Activated CD8-positive, alpha-beta memory T cell treated with anti-CD3 and anti-CD28 coated beads, Interleukin-2, amount 10 ng/mL, durations not matched to agents 7 days and 5 days (primary cell): ENCODE data around the gene ANXA8. TPM values are rescaled to one million over a fixed set of nuclear protein-coding genes. Genes with fewer than 3 reads are reported as not detected.
"Not testable (repeated sequence)": the region's sequence is repeated elsewhere in the genome, so short reads cannot be mapped to it uniquely, and the experiment has no call there.

Experiments
- ATAC-seq: fragments of 150-1000 bp; cut with Tn5 transposase; one replicate; pipeline ENCODE4 v1.10.0; 2021; ENCODE audit warnings: moderate library complexity
- CTCF ChIA-PET: fragments of 350-600 bp; sonication (Branson Sonifier 250); formaldehyde crosslinking; loops from one replicate; lab custom pipeline; 2021; ENCODE audit warnings: antibody characterized with exemption; lab: Charles Lee
- DNase-seq: peaks from one replicate; pipeline ENCODE4 v3.0.0-alpha.2; 2020
- H3K27ac Mint-ChIP-seq: one replicate; pipeline ENCODE4 v1.8.0; 2021; ENCODE audit warnings: mild to moderate bottlenecking, mixed read lengths
- H3K27me3 Mint-ChIP-seq: one replicate; pipeline ENCODE4 v1.8.0; 2021; ENCODE audit warnings: mixed read lengths
- H3K36me3 Mint-ChIP-seq: one replicate; pipeline ENCODE4 v1.8.0; 2021; ENCODE audit warnings: mild to moderate bottlenecking, mixed read lengths
- H3K4me1 Mint-ChIP-seq: one replicate; pipeline ENCODE4 v1.8.0; 2021; ENCODE audit warnings: mixed read lengths
- H3K4me3 Mint-ChIP-seq: one replicate; pipeline ENCODE4 v1.8.0; 2021; ENCODE audit warnings: mild to moderate bottlenecking, moderate library complexity, mixed read lengths
- H3K9me3 Mint-ChIP-seq: one replicate; pipeline ENCODE4 v1.8.0; 2022; ENCODE audit warnings: low read depth, mixed read lengths
- total RNA-seq, 2 experiments: library from RNA; stranded (reverse); gene quantifications; one replicate each; pipeline ENCODE4 v1.2.3, GENCODE V29; 2021

ANXA8 gene
- 1 to 10 TPM in 1 of 2 experiments, under 1 TPM in 1; 0.23 to 1.3 TPM for total RNA-seq

DNA sequence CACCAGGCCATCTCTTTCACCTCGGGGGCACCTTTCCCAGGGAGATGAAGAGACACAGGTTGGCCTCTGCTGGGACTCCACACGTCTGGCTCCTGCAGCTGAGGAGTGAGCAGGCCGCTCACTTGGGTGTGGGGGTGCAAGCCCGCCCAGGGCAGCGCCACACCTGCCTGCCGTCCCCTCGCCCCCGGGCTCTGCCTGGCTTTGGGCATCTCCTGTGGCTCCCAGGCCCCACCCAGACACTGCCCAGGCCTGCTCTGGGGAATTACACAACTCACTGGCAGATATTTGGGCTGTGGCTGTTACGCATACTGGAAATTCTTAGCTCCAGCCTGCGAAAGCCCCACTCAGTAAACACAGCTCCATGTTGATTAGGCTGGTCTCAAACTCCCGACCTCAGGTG, at the start of gene ANXA8:
Gene ANXA8, minus strand, starts transcription at position 193 of the 400 bp plus-strand sequence. Its CDS starts 182 bp downstream, at position 11.
- DNase-seq, ATAC-seq, H3K36me3 Mint-ChIP-seq, H3K4me3 Mint-ChIP-seq, H3K9me3 Mint-ChIP-seq, CTCF ChIA-PET, H3K4me1 Mint-ChIP-seq, H3K27ac Mint-ChIP-seq, H3K27me3 Mint-ChIP-seq: not testable (repeated sequence)

- DNase-seq, H3K4me3 Mint-ChIP-seq, H3K27ac Mint-ChIP-seq, H3K27me3 Mint-ChIP-seq, H3K9me3 Mint-ChIP-seq, H3K4me1 Mint-ChIP-seq, ATAC-seq, H3K36me3 Mint-ChIP-seq, CTCF ChIA-PET: not testable (repeated sequence)
Observed at GRCh38 chr10:47523475-47523874, 39.6 kb upstream of the ANXA8 start, which contains the start of gene AGAP9. Gene AGAP9, minus strand, starts transcription at chr10:47523638. Its CDS starts 112 bp downstream, at chr10:47523526.

DNA sequence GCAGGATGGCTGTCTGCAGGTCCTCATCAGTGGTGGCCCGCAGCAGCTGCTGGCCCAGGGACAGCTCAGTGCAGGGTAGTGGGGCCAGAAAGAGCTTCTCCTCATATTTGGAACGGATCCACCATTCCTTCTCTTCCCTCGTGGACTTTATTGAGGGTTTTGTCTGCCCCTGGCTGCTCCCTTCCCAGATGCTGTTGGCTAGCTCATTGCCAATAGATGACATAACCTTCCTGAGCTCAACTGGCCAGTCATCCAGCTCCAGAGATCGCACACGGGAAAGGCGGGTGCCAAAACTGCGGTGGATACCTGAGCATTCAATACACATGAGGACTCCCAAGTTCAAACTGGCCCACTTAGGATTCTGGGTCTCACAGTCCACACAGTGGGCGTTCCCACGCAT, 18.4 kb upstream of the ANXA8 start:
- ATAC-seq, H3K36me3 Mint-ChIP-seq, H3K4me1 Mint-ChIP-seq, H3K4me3 Mint-ChIP-seq, CTCF ChIA-PET, H3K9me3 Mint-ChIP-seq, DNase-seq, H3K27me3 Mint-ChIP-seq, H3K27ac Mint-ChIP-seq: not testable (repeated sequence)

DNA sequence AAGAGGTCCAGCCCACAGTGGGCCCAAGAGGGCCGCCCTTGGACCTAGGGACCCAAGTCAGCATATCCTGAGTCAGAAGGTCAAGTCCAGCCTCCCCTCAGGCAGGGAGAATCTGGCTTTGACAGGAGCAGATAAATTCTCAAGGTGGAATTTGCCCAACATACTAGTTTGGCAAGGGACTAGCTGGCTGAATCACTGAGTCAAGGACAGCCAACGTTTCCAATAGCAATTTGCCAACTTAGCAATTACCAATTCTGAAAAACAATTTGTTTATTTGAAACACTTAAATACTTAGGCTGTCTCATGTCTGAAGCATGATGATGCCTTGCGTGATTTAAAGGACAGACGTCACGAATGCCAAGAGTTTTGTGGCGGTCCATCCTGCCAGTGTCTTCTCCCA, 10.3 kb upstream of the ANXA8 start:
- H3K4me1 Mint-ChIP-seq, ATAC-seq, H3K36me3 Mint-ChIP-seq, H3K27me3 Mint-ChIP-seq, H3K4me3 Mint-ChIP-seq, H3K27ac Mint-ChIP-seq, H3K9me3 Mint-ChIP-seq, CTCF ChIA-PET, DNase-seq: not testable (repeated sequence)

GRCh38 chr10:47491600-47491999, 7.7 kb upstream of the ANXA8 start, which contains the start of gene FAM25G:
Gene FAM25G, minus strand, starts transcription at chr10:47491700. Its CDS starts 26 bp downstream, at chr10:47491674.
- H3K27ac Mint-ChIP-seq, H3K4me3 Mint-ChIP-seq, H3K27me3 Mint-ChIP-seq, H3K4me1 Mint-ChIP-seq, H3K9me3 Mint-ChIP-seq, H3K36me3 Mint-ChIP-seq, DNase-seq, CTCF ChIA-PET, ATAC-seq: not testable (repeated sequence)

DNA sequence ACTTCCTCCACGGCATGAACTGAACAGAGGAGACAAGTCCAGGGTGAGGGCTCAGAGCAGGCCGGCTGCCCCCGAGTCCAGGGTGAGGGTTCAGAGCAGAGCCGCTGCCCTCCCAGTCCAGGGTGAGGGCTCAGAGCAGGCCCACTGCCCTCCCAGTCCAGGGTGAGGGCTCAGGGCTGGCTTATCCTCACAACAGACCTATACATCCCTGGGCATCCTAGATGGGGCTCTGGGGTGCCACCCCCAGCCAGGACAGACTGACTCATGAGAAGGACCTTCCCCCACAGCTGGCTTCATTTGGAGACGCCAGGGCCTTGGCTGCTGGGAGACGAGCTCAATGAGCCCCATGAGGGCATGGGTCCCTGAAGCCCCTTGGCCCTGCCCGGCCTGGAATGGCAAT, 5.7 kb upstream of the ANXA8 start:
- DNase-seq, H3K4me1 Mint-ChIP-seq, H3K4me3 Mint-ChIP-seq, H3K27ac Mint-ChIP-seq, H3K27me3 Mint-ChIP-seq, H3K36me3 Mint-ChIP-seq, H3K9me3 Mint-ChIP-seq, ATAC-seq, CTCF ChIA-PET: not testable (repeated sequence)

GRCh38 chr10:47485943-47486342, 2.0 kb upstream of the ANXA8 start:
- H3K4me1 Mint-ChIP-seq, ATAC-seq, CTCF ChIA-PET, DNase-seq, H3K27me3 Mint-ChIP-seq, H3K4me3 Mint-ChIP-seq, H3K27ac Mint-ChIP-seq, H3K36me3 Mint-ChIP-seq, H3K9me3 Mint-ChIP-seq: not testable (repeated sequence)

DNA sequence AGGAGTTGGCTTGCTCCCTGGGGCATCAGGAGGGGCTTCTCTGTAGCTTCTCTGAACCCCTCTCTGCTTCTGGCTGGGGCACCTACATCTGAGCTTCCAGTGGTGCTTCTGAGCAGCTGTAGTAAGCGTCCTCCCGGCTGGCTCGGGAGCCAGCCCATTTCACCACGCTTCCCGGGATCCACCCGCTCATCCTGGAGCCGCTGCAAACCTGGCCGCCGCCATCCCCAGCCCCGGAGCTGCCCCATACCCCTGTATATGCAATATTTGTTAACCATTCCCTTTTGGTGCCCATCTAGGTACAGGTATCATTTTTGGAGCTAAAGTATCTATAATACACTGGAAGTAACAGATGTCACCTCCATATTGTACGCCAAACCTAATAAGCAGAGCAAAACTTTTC, 871 bp upstream of the ANXA8 start:
- H3K27me3 Mint-ChIP-seq, DNase-seq, H3K9me3 Mint-ChIP-seq, H3K27ac Mint-ChIP-seq, H3K4me1 Mint-ChIP-seq, CTCF ChIA-PET, ATAC-seq, H3K36me3 Mint-ChIP-seq, H3K4me3 Mint-ChIP-seq: not testable (repeated sequence)

DNA sequence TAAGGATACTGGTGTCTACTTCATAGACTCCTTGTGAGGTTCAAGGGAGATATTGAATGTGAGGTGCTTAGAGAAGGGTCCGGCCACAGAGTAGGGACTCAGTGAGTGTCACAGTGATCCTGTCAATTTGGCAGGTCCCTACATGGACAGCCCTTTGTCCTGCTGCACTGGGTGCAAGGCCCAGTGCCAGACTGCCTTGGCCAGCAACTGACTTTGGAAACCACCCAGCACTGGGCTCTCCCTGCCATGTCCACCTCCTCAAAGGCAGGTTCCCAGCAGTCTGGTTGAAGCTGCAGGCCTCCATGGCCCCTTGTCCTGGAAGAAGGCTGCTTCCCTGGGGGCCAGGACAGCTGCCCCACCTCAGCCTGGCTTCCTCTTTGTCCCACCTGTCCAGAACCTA, 1.5 kb downstream of the ANXA8 start:
- H3K27ac Mint-ChIP-seq, H3K4me3 Mint-ChIP-seq, H3K4me1 Mint-ChIP-seq, CTCF ChIA-PET, H3K27me3 Mint-ChIP-seq, H3K9me3 Mint-ChIP-seq, DNase-seq, H3K36me3 Mint-ChIP-seq, ATAC-seq: not testable (repeated sequence)

GRCh38 chr10:47481768-47482181, 2.1 kb downstream of the ANXA8 start:
- H3K4me1 Mint-ChIP-seq, ATAC-seq, H3K27me3 Mint-ChIP-seq, H3K9me3 Mint-ChIP-seq, H3K36me3 Mint-ChIP-seq, H3K4me3 Mint-ChIP-seq, DNase-seq, H3K27ac Mint-ChIP-seq, CTCF ChIA-PET: not testable (repeated sequence)

- CTCF ChIA-PET, H3K36me3 Mint-ChIP-seq, H3K9me3 Mint-ChIP-seq, H3K27ac Mint-ChIP-seq, DNase-seq, H3K4me1 Mint-ChIP-seq, H3K4me3 Mint-ChIP-seq, ATAC-seq, H3K27me3 Mint-ChIP-seq: not testable (repeated sequence)
Observed at GRCh38 chr10:47481182-47481766, 2.6 kb downstream of the ANXA8 start.

DNA sequence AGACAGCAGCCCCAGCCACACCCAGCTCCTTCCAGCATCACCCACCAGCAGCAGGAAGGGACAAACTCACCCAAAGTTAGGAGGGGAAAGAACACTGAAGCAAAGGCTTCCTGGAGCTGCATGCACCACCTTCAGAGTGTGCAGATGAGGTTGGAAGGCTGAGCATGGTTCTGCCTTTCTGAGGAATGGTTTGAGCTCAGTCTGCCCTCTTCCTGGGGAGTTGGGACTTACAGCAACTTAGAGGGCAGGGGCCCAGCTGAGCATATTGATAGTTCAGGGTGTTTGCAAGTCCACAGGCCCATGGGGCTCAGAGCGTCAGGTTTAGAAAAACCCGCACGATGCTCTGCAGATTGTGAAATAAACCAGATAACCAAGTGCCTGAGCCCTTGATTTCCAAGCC, 3.8 kb downstream of the ANXA8 start:
- CTCF ChIA-PET, H3K4me3 Mint-ChIP-seq, DNase-seq, H3K4me1 Mint-ChIP-seq, H3K27ac Mint-ChIP-seq, H3K9me3 Mint-ChIP-seq, H3K27me3 Mint-ChIP-seq, H3K36me3 Mint-ChIP-seq: not testable (repeated sequence)
- peak; percentile 43 for ATAC-seq

GRCh38 chr10:47478114-47478513, 5.8 kb downstream of the ANXA8 start:
- H3K27ac Mint-ChIP-seq, CTCF ChIA-PET, H3K4me3 Mint-ChIP-seq, H3K36me3 Mint-ChIP-seq, ATAC-seq, H3K9me3 Mint-ChIP-seq, H3K4me1 Mint-ChIP-seq, DNase-seq, H3K27me3 Mint-ChIP-seq: not testable (repeated sequence)

GRCh38 chr10:47477078-47477477, 6.8 kb downstream of the ANXA8 start:
- DNase-seq, H3K9me3 Mint-ChIP-seq, CTCF ChIA-PET, H3K27ac Mint-ChIP-seq, H3K36me3 Mint-ChIP-seq, H3K27me3 Mint-ChIP-seq, ATAC-seq, H3K4me3 Mint-ChIP-seq, H3K4me1 Mint-ChIP-seq: not testable (repeated sequence)
